GM18861 (cell line): ENCODE measurements around the gene ZNF330.

Source experiments
- ATAC-seq: cut with Tn5 transposase; IDR thresholded peaks from one replicate; pipeline ENCODE4 v1.9.1; 2021; ENCODE audit not compliant: unreplicated experiment

The ZNF330 gene

DNA sequence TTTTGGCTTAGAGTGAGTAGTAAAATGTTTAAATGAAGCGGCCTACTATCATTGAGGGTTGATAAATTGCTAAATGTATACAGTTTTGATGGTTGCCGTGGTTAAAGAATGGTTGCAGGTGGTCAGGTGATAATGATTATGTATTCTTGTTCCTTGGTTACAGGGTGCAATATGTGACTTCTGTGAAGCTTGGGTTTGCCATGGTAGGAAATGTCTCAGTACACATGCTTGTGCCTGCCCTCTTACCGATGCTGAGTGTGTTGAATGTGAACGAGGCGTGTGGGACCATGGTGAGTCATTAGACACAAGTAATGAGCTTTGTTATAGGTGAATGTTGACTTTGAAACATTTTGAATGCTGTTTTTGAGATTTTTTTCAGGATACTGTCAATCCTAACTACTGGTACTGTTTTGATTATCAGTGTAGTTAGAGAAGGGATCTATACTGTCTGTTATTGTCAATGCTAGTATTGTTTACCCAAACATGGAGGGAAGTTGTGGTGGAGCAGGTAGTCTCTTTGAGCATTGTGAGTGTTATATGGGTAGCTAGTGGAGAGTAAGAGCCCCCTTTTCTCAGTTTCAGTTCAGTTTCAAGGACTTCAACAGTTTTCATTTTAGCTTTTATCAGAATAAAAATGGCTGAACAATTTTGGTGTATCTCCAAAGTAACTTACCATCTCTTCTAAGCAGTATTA, 8.9 kb downstream of the ZNF330 start:
- peak; percentile 59 for ATAC-seq

- no peak for ATAC-seq
Measured at GRCh38 chr4:141233673-141234072, 13.0 kb downstream of the ZNF330 start.

- ATAC-seq: no peak
Measured at GRCh38 chr4:141238186-141238585, 17.5 kb downstream of the ZNF330 start.

DNA sequence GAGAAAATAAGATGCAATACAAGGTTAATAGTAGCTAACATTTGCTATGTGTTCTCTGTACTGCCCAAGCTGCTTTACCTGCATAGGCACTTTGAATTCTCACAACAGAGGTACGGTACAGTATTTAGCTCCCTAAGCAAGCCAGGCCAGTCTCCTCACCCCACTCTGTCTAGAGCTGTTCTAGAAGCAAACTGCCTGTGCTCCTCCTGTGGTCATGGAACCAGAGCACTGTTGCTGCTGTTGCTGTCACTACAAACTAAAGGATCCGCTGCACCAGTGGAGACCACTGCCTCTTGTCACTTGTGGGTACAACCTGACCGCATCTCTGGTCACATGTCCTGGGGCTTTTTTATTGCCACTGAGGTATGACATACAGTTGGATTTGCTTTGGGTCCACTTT, 19.6 kb downstream of the ZNF330 start:
- no peak for ATAC-seq

DNA sequence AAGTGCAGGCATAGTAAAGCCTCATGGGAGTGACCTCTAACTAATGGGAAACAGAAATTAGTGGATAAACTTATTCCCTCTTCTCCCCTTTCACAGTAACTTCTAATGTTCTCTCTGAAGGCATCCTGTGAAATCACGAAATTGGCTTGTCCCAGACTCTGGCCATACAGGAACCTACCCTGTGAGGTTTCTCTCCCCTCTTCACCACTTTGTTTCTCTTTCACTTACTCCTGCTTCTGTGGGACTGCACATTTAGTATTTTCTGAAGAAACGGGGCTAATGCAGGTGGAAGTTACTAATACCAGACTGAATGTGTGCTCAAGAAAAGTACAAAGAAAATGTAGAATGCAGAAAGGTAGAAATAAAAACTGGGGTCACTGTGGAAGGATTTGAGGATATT, 20.0 kb downstream of the ZNF330 start:
- no peak for ATAC-seq

DNA sequence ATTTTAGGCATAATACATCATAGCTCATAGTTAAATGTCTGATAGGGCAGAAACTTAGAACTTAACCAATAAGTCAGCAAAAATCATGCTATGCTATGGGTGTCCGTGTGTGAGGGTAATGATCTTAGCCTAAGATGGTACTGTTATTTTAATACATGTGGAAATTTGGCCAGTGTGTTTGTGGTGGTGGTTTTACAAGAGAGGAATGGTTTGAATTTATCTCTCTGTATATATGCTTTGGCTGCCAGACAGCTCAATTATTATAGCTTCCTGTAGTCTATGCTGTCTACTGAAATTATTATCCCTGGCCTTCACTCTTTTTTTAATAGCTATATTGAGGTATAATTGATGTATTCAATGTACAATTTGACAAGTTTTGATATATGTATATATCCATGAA, 21.3 kb downstream of the ZNF330 start:
- ATAC-seq: no peak

- ATAC-seq: no peak
Measured at GRCh38 chr4:141244419-141244818, 23.7 kb downstream of the ZNF330 start.

DNA sequence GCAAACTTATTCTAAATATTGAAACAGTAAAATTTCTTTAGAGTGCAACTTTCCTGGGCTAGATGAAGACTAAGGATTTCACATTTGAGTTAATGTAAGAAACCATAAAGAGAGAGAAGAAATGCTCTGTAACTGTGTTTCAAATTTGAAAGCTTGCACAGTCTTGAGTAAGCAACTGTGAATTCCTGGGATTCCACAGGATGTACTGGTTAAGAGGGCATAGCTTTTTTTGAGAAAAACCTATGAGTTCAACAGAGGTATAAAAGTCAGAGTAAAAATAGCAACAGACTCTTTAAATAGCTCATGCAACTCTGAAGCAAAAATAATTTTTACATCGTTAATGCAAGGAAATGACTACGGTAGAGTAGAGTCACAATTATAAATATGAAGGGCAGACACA, 25.5 kb downstream of the ZNF330 start:
- no peak for ATAC-seq

- ATAC-seq: no peak
Measured at GRCh38 chr4:141246683-141247429, 26.2 kb downstream of the ZNF330 start.

DNA sequence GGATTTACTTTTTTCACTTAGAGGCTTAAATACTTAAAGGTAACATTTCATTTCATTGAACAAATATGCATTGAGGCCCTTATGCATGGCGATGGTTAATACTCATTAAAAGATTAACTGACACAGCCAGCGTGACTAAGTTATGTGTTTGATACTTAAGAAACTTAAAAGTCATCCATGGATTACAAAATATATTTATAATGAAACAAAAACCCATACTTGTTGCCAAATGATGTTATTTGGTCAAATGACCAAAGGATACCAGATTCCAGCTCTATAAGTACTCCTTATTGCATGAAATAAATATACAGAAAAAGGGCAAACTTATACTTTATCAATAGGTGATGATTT, 26.7 kb downstream of the ZNF330 start:
- no peak for ATAC-seq

DNA sequence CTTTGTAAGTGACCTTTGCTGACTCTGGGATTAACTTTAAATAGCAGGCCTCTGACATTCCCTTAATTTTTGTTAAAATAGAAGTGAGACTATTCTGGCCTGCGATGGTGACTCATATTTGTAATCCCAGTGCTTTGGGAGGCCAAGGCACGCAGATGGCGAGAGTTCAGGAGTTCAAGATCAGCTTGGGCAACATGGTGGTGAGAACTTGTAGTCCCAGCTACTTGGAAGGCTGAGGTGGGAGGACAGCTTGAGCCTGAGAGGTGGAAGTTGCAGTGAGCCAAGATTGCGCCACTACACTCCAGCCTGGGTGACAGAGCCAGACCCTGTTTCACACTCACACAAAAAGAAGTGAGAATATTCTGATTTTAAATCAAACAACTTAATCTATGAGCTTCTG, 27.3 kb downstream of the ZNF330 start:
- no peak for ATAC-seq

GRCh38 chr4:141248486-141248885, 27.8 kb downstream of the ZNF330 start:
- no peak for ATAC-seq

- ATAC-seq: peak; percentile 48
Measured at GRCh38 chr4:141254326-141254725, 33.6 kb downstream of the ZNF330 start.

DNA sequence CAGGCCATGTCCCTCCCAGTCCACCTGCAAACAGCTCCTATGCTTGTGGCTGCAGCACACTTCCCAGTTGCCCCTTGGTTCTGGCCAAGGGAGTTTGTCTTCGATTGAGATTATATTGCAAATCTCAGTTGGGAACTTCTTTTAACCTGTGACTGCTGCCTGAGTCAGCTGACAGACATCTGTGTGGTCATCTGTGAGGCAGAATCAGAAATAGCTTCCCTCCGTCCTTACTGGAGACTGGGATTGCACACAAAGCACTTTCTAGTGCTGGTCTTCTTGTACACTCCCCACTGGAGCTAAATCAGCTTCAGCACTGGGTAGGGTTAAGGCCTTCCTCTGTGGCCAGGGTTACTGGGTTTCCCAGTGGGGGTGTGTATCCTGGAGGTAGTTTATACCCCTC, 34.3 kb downstream of the ZNF330 start:
- no peak for ATAC-seq

- no peak for ATAC-seq
Measured at GRCh38 chr4:141258558-141258957, 37.9 kb downstream of the ZNF330 start.

- ATAC-seq: no peak
Measured at GRCh38 chr4:141275834-141276233, 55.1 kb downstream of the ZNF330 start.

DNA sequence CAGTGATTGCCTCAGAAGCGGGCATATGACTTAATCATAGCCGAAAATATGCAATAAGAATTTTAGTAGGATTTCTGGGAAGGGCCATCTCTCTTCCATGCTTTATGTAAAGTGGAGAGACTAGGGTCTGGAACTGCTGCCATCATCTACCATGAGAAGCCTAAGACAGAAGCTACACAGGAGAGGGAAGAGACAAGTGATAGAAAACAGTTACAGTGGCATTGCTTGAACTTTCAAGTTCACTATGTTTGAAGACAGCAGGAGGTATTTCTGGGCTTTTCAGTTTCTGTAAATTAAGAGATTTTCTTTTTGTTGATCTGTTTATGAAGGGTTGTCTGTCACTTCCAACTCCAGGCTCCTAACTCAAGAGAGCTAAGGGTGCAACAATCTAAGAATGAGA, 62.5 kb downstream of the ZNF330 start:
- ATAC-seq: no peak

- no peak for ATAC-seq
Measured at GRCh38 chr4:141283563-141283962, 62.9 kb downstream of the ZNF330 start.
